IMR-90 (cell line): ENCODE results near the gene DHX34. TPM values are rescaled to one million over a fixed set of nuclear protein-coding genes. Genes with fewer than 3 reads are reported as not detected.

Experiments
- ATAC-seq: fragments of 200-7000 bp; cut with Tn5 transposase; 2 replicates; pipeline ENCODE4 v1.9.1; 2020; ENCODE audit warnings: low read depth, mild to moderate bottlenecking, moderate library complexity
- BruUV-seq: library from RNA; stranded (reverse); fragments of 400-500 nt; replicated peaks from 2 replicates; lab custom pipeline; 2021; lab: Mats Ljungman, UMichigan
- CTCF ChIA-PET: fragments of 300-600 bp; formaldehyde crosslinking; extraction: SDS; loops from one replicate; lab custom pipeline; 2021; ENCODE audit warnings: antibody characterized with exemption; lab: Yijun Ruan, JAX
- POLR2A ChIA-PET: fragments of 300-600 bp; sonication (Branson Sonifier 250); formaldehyde crosslinking; loops from one replicate; lab custom pipeline; 2022; ENCODE audit warnings: antibody characterized with exemption; ENCODE audit not compliant: unreplicated experiment; lab: Charles Lee
- DNase-seq: peaks from one replicate; pipeline ENCODE4 v3.0.0; 2013
- H2AFZ ChIP-seq: replicated peaks from 2 replicates; pipeline ENCODE3; 2013; ENCODE audit warnings: low read length, mild to moderate bottlenecking; ENCODE audit not compliant: poor library complexity
- H2AK5ac ChIP-seq: 2 replicates; pipeline ENCODE4 v1.6.1; 2013; ENCODE audit warnings: low read depth, low read length, inconsistent platforms
- H2AK9ac ChIP-seq: replicated peaks from 2 replicates; pipeline ENCODE3; 2013; ENCODE audit warnings: mild to moderate bottlenecking, low read depth, low read length, moderate library complexity; ENCODE audit not compliant: poor library complexity
- H2BK120ac ChIP-seq: 2 replicates; pipeline ENCODE4 v1.6.1; 2013; ENCODE audit warnings: low read depth, low read length, inconsistent platforms
- H2BK15ac ChIP-seq: 3 replicates; pipeline ENCODE4 v1.6.1; 2013; ENCODE audit warnings: low read depth, low read length, inconsistent platforms
- H2BK20ac ChIP-seq: 2 replicates; pipeline ENCODE4 v1.6.1; 2013; ENCODE audit warnings: low read depth, mild to moderate bottlenecking, inconsistent platforms, low read length, moderate library complexity
- H2BK5ac ChIP-seq: 2 replicates; pipeline ENCODE4 v1.6.1; 2013; ENCODE audit warnings: mild to moderate bottlenecking, low read depth, low read length, inconsistent platforms; ENCODE audit not compliant: poor library complexity, severe bottlenecking
- H3K14ac ChIP-seq: replicated peaks from 2 replicates; pipeline ENCODE4 v1.6.1; 2013; ENCODE audit warnings: low read depth, low read length, inconsistent platforms
- H3K18ac ChIP-seq: 2 replicates; pipeline ENCODE4 v1.6.1; 2013; ENCODE audit warnings: low read depth, low read length, control low read depth
- H3K23ac ChIP-seq: 2 replicates; pipeline ENCODE4 v1.6.1; 2013; ENCODE audit warnings: low read depth, low read length, inconsistent platforms
- H3K27ac ChIP-seq: 2 replicates; pipeline ENCODE4 v1.5.1; 2013; ENCODE audit warnings: mild to moderate bottlenecking, control low read depth, low read length; ENCODE audit not compliant: insufficient read depth
- H3K27me3 ChIP-seq: 2 replicates; pipeline ENCODE4 v1.6.1; 2013; ENCODE audit warnings: low read length; ENCODE audit not compliant: control insufficient read depth, insufficient read depth
- H3K36me3 ChIP-seq: 2 replicates; pipeline ENCODE4 v1.6.1; 2013; ENCODE audit warnings: low read length, mixed read lengths; ENCODE audit not compliant: control insufficient read depth, insufficient read depth
- H3K4ac ChIP-seq: 2 replicates; pipeline ENCODE4 v1.6.1; 2013; ENCODE audit warnings: low read depth, low read length, inconsistent platforms
- H3K4me1 ChIP-seq: 2 replicates; pipeline ENCODE4 v1.6.1; 2013; ENCODE audit warnings: low read length, mixed read lengths; ENCODE audit not compliant: control insufficient read depth, insufficient read depth
- H3K4me2 ChIP-seq: 2 replicates; pipeline ENCODE4 v1.6.1; 2013; ENCODE audit warnings: low read depth, mild to moderate bottlenecking, control low read depth, low read length, moderate library complexity
- H3K4me3 ChIP-seq: 2 replicates; pipeline ENCODE4 v1.5.1; 2013; ENCODE audit warnings: low read depth, mild to moderate bottlenecking, control low read depth, low read length, moderate library complexity; ENCODE audit not compliant: insufficient read depth
- H3K56ac ChIP-seq: 2 replicates; pipeline ENCODE4 v1.6.1; 2013; ENCODE audit warnings: low read length, inconsistent platforms; ENCODE audit not compliant: insufficient read depth; ENCODE audit errors: extremely low read depth
- H3K79me1 ChIP-seq, 2 experiments: 2 replicates each; pipeline ENCODE4 v1.6.1; 2013; ENCODE audit warnings: low read length in 2 of 2, inconsistent platforms in 1 of 2, low read depth in 1 of 2
- H3K9ac ChIP-seq: 2 replicates; pipeline ENCODE4 v1.6.1; 2013; ENCODE audit warnings: low read depth, low read length, control low read depth
- H3K9me1 ChIP-seq: 2 replicates; pipeline ENCODE4 v1.6.1; 2013; ENCODE audit warnings: low read length, inconsistent platforms; ENCODE audit not compliant: insufficient read depth
- H3K9me3 ChIP-seq: 2 replicates; pipeline ENCODE4 v1.6.1; 2013; ENCODE audit warnings: low read length; ENCODE audit not compliant: control insufficient read depth, insufficient read depth
- H4K20me1 ChIP-seq: 2 replicates; pipeline ENCODE4 v1.6.1; 2013; ENCODE audit warnings: low read length, inconsistent platforms; ENCODE audit not compliant: insufficient read depth
- H4K5ac ChIP-seq: 2 replicates; pipeline ENCODE4 v1.6.1; 2013; ENCODE audit warnings: mild to moderate bottlenecking, low read depth, low read length, control low read depth
- H4K8ac ChIP-seq, 2 experiments: 2 replicates each; pipeline ENCODE4 v1.6.1; 2013; ENCODE audit warnings: low read depth in 2 of 2, low read length in 2 of 2, control low read depth in 1 of 2, inconsistent platforms in 1 of 2
- H4K91ac ChIP-seq: 2 replicates; pipeline ENCODE4 v1.6.1; 2013; ENCODE audit warnings: low read depth, low read length, inconsistent platforms; ENCODE audit not compliant: insufficient read depth
- BHLHE40 ChIP-seq: fragments of 150-350 bp; IDR thresholded peaks from 2 replicates; pipeline ENCODE4 v1.6.1; 2016; ENCODE audit warnings: mild to moderate bottlenecking, low read depth, low read length
- CEBPB ChIP-seq: IDR thresholded peaks from 2 replicates; pipeline ENCODE4 v1.6.1; 2012; ENCODE audit warnings: low read depth, low read length, improper control_type of control experiment
- CHD1 ChIP-seq: IDR thresholded peaks from 2 replicates; pipeline ENCODE4 v1.6.1; 2012; ENCODE audit warnings: low read depth, low read length, improper control_type of control experiment
- ELK1 ChIP-seq: fragments of 150-350 bp; IDR thresholded peaks from 2 replicates; pipeline ENCODE4 v1.6.1; 2016; ENCODE audit warnings: low read depth, mild to moderate bottlenecking, low read length, moderate library complexity, borderline replicate concordance
- FOS ChIP-seq: fragments of 150-350 bp; IDR thresholded peaks from 2 replicates; pipeline ENCODE4 v1.6.1; 2016; ENCODE audit warnings: low read depth, low read length
- MAZ ChIP-seq: IDR thresholded peaks from 2 replicates; pipeline ENCODE4 v1.6.1; 2012; ENCODE audit warnings: low read depth, mild to moderate bottlenecking, low read length, improper control_type of control experiment, moderate library complexity, borderline replicate concordance
- MXI1 ChIP-seq: IDR thresholded peaks from 2 replicates; pipeline ENCODE4 v1.6.1; 2012; ENCODE audit warnings: low read depth, mild to moderate bottlenecking, low read length, moderate library complexity, borderline replicate concordance
- NFE2L2 ChIP-seq: fragments of 150-350 bp; IDR thresholded peaks from 2 replicates; pipeline ENCODE4 v1.6.1; 2016; ENCODE audit warnings: low read depth, mild to moderate bottlenecking, low read length
- POLR2A ChIP-seq: IDR thresholded peaks from 2 replicates; pipeline ENCODE4 v1.6.1; 2012; ENCODE audit warnings: mild to moderate bottlenecking, low read depth, low read length
- RAD21 ChIP-seq: IDR thresholded peaks from 2 replicates; pipeline ENCODE4 v1.6.1; 2012; ENCODE audit warnings: low read length, improper control_type of control experiment
- RCOR1 ChIP-seq: IDR thresholded peaks from 2 replicates; pipeline ENCODE4 v1.6.1; 2012; ENCODE audit warnings: mild to moderate bottlenecking, low read length, improper control_type of control experiment; ENCODE audit not compliant: insufficient replicate concordance
- RFX5 ChIP-seq: IDR thresholded peaks from 2 replicates; pipeline ENCODE4 v1.8.0; 2012; ENCODE audit warnings: low read depth, mild to moderate bottlenecking, low read length, moderate library complexity
- SMC3 ChIP-seq: fragments of 150-350 bp; IDR thresholded peaks from 2 replicates; pipeline ENCODE4 v1.6.1; 2016; ENCODE audit warnings: low read depth, mild to moderate bottlenecking, antibody characterized with exemption, low read length, moderate library complexity
- USF2 ChIP-seq: fragments of 150-350 bp; IDR thresholded peaks from 2 replicates; pipeline ENCODE4 v1.6.1; 2017; ENCODE audit warnings: mild to moderate bottlenecking, antibody characterized with exemption, low read length, low read depth
- WGBS, 2 experiments: methylation state at CpG; one replicate each; pipeline versions ENCODE4 v1.1.5 to v1.1.7; 2013; ENCODE audit warnings: missing lambda C conversion rate in 2 of 2; ENCODE audit not compliant: insufficient read length in 1 of 2; ENCODE audit errors: extremely low coverage in 2 of 2; 5-methylcytosine and 5-hydroxymethylcytosine counted together
- dilution Hi-C: fragments of 300-500 bp; cut with HindIII; formaldehyde crosslinking; loops from one replicate; pipeline ENCODE4 v1.14.3; 2018; ENCODE audit warnings: low sequenced_read_pairs; ENCODE audit not compliant: unreplicated experiment
- in situ Hi-C: fragments of 300-500 bp; cut with MboI; formaldehyde crosslinking; loops from 3 replicates; pipeline ENCODE4 v1.14.3; 2019; ENCODE audit warnings: low sequenced_read_pairs, inconsistent platforms, mixed read lengths
- intact Hi-C: fragments of 100-400 bp; cut with micrococcal nuclease; formaldehyde crosslinking; loops from 2 replicates; pipeline ENCODE4 v1.10.0; 2022
- polyA plus RNA-seq, 3 experiments: library from polyadenylated mRNA; depleted of rRNA; stranded (reverse); fragments of >200 nt; gene quantifications; 2 replicates each; pipeline ENCODE4 v1.2.3, GENCODE V29; 2012; ENCODE audit warnings: low replicate concordance in 1 of 3
- total RNA-seq: library from RNA; depleted of rRNA; stranded (reverse); fragments of >200 nt; gene quantifications from 2 replicates; pipeline ENCODE4 v1.2.3, GENCODE V29; 2012

Gene DHX34
- total and polyA plus RNA-seq, 2 of the 4 experiments (the other 2 are of a cell fraction), result 4.5 to 13.7 TPM

GRCh38 chr19:47357788-47358680 lies 8.9 kb downstream of the DHX34 start:
- CTCF ChIA-PET, result interaction anchor here (0.7 to 1.3 kb wide), 2 partner anchors 9 to 76 kb away, joined by 3 to 6 read pairs; partner anchors contain the start of gene DHX34
- intact Hi-C loops, result no loop called here
- H3K4me2 ChIP-seq, result no peak overlapping the region
- no peak overlapping the region for H4K8ac ChIP-seq
- in situ Hi-C loops, result no loop called here
- H2AK5ac ChIP-seq, result no peak overlapping the region
- H3K36me3 ChIP-seq, result peaks cover 68% of the 10 kb centered on the region
- H3K4ac ChIP-seq, result no peak overlapping the region
- no peak overlapping the region for H2AFZ ChIP-seq
- no peak overlapping the region for H2BK5ac ChIP-seq
- H3K23ac ChIP-seq, result no peak overlapping the region
- H3K14ac ChIP-seq, result no peak overlapping the region
- H2BK15ac ChIP-seq, result no peak overlapping the region
- H3K18ac ChIP-seq, result no peak overlapping the region
- no peak overlapping the region for H2AK9ac ChIP-seq
- POLR2A ChIA-PET, result no interaction called here
- no peak for DNase-seq
- H3K56ac ChIP-seq, result no peak overlapping the region
- peaks cover 21 to 37% of the 10 kb centered on the region in 2 experiments; a peak in 3 of 4 replicates for H3K79me1 ChIP-seq
- no peak overlapping the region for H2BK120ac ChIP-seq
- 91% methylated on average over 11 of the region's 28 CpGs; no CpG with 5 or more reads in 1 of the 2 experiments for WGBS, 2 experiments
- BruUV-seq, result no TSS peak
- no peak overlapping the region for H3K27ac ChIP-seq
- H3K27me3 ChIP-seq, result no peaks in the 10 kb centered on the region
- no peak overlapping the region for H3K9ac ChIP-seq
- ATAC-seq, result no peak
- H3K9me1 ChIP-seq, result no peaks in the 10 kb centered on the region
- no peak overlapping the region for H4K5ac ChIP-seq
- H3K9me3 ChIP-seq, result no peaks in the 10 kb centered on the region
- no peaks in the 10 kb centered on the region for H3K4me1 ChIP-seq
- dilution Hi-C loops, result no loop called here
- H3K4me3 ChIP-seq, result no peak overlapping the region
- no peak overlapping the region for H2BK20ac ChIP-seq
- no peak overlapping the region for H4K91ac ChIP-seq
- no peaks in the 10 kb centered on the region; the same call in 1 of the 2 replicates for H4K20me1 ChIP-seq
- TF ChIP-seq BHLHE40, result no peak
- TF ChIP-seq RCOR1, result no peak
- no peak for TF ChIP-seq CEBPB
- no peak for TF ChIP-seq POLR2A
- no peak for TF ChIP-seq NFE2L2
- TF ChIP-seq RAD21, result no peak
- TF ChIP-seq CHD1, result no peak
- TF ChIP-seq USF2, result no peak
- TF ChIP-seq MAZ, result no peak
- TF ChIP-seq RFX5, result no peak
- no peak for TF ChIP-seq SMC3
- no peak for TF ChIP-seq MXI1
- TF ChIP-seq ELK1, result no peak
- TF ChIP-seq FOS, result no peak
